ENCODE results near the gene ENOX1. TPM values are rescaled to one million over a fixed set of nuclear protein-coding genes. Genes with fewer than 3 reads are reported as not detected.

ENOX1 gene
- total RNA-seq, 2 donors from 2014 or later: 0.22 to 1.4 TPM

- no peak for DNase-seq
- Histone ChIP-seq H3K27ac (no peak overlapping the region), H3K9ac (ENCODE audit: low read depth in 2 of 2, low read length in 2 of 2) (no peak overlapping the region), H3K4me1 (no peaks in the 10 kb centered on the region), H3K9me3 (no peaks in the 10 kb centered on the region), H3K27me3 (no peaks in the 10 kb centered on the region), H3K36me3 (no peaks in the 10 kb centered on the region), H3K4me3 (no peak overlapping the region)
- intact Hi-C loops (cut with DNase I): no loop called here
- no peak for TF ChIP-seq CTCF (IDR thresholded peaks at IDR 0.05)
Observed at GRCh38 chr13:43285933-43286597, 500.7 kb downstream of the ENOX1 start.

DNA sequence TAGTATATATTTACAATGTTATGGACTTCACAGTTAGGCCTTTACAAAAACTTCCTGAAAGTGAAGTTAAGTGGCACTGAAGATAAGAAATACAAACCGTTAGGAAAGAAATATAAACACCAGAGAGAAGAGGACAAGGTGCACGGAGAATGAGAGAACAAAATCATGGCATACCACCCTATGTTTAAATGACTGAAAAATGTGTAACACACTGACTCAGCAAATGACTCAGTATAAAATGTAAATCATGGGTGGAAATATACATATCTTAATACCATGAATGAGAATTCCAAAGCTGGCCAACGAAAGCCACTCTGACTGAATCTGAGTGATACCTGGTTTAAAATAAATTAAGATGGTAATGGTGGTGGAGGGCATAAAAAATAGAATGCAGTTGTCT, 502.6 kb downstream of the ENOX1 start:
- Histone ChIP-seq H3K9me3 (no peaks in the 10 kb centered on the region), H3K4me3 (no peak overlapping the region), H3K9ac (ENCODE audit: low read depth in 2 of 2, low read length in 2 of 2) (no peak overlapping the region), H3K36me3 (no peaks in the 10 kb centered on the region), H3K27me3 (no peaks in the 10 kb centered on the region), H3K4me1 (no peaks in the 10 kb centered on the region), H3K27ac (no peak overlapping the region)
- intact Hi-C loops (cut with DNase I): no loop called here
- TF ChIP-seq CTCF (IDR thresholded peaks at IDR 0.05): no peak
- DNase-seq: no peak

DNA sequence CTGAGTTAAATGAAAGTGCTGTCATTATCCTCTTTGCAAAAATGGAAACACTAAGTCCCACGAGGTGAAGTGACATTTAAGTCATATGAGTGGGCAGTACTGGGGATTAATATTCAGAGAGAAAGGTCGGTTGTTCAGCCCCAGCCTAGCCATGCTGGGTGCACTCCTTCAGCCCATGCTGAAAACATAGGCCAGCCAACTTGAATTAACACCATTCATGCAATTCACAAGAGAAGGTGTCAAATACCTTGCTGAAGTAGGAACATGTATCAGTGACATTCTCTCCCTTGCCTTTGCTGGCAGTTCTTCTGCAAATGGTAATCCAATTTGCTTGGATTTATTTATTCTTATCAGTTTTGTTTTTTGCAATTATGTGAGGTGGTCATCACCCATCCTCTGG, 507.1 kb downstream of the ENOX1 start:
- no peak for TF ChIP-seq CTCF (IDR thresholded peaks at IDR 0.05)
- Histone ChIP-seq H3K4me3 (no peak overlapping the region), H3K4me1 (no peaks in the 10 kb centered on the region), H3K27me3 (no peaks in the 10 kb centered on the region), H3K9ac (ENCODE audit: low read depth in 2 of 2, low read length in 2 of 2) (no peak overlapping the region), H3K27ac (no peak overlapping the region), H3K9me3 (no peaks in the 10 kb centered on the region), H3K36me3 (no peaks in the 10 kb centered on the region)
- intact Hi-C loops (cut with DNase I): no loop called here
- no peak for DNase-seq

GRCh38 chr13:43278127-43278526, 508.6 kb downstream of the ENOX1 start:
- Histone ChIP-seq H3K9me3 (no peaks in the 10 kb centered on the region), H3K9ac (ENCODE audit: low read depth in 2 of 2, low read length in 2 of 2) (no peak overlapping the region), H3K27me3 (no peaks in the 10 kb centered on the region), H3K4me3 (no peak overlapping the region), H3K36me3 (no peaks in the 10 kb centered on the region), H3K27ac (no peak overlapping the region), H3K4me1 (no peaks in the 10 kb centered on the region)
- DNase-seq: no peak
- intact Hi-C loops (cut with DNase I): no loop called here
- TF ChIP-seq CTCF (IDR thresholded peaks at IDR 0.05): no peak

GRCh38 chr13:43277142-43277541, 509.6 kb downstream of the ENOX1 start:
- intact Hi-C loops (cut with DNase I): no loop called here
- Histone ChIP-seq H3K9me3 (no peaks in the 10 kb centered on the region), H3K27ac (no peak overlapping the region), H3K9ac (ENCODE audit: low read depth in 2 of 2, low read length in 2 of 2) (no peak overlapping the region), H3K4me1 (no peaks in the 10 kb centered on the region), H3K4me3 (no peak overlapping the region), H3K36me3 (no peaks in the 10 kb centered on the region), H3K27me3 (no peaks in the 10 kb centered on the region)
- no peak for TF ChIP-seq CTCF (IDR thresholded peaks at IDR 0.05)
- no peak for DNase-seq

All from colonic mucosa (tissue), 4 donors.